DND-41 (cell line): ENCODE results near the gene MVP.

Experiments used
- CTCF ChIP-seq: IDR thresholded peaks from 2 replicates; pipeline ENCODE4 v1.5.1; 2012; ENCODE audit warnings: borderline replicate concordance, low read length, moderate library complexity, mild to moderate bottlenecking; ENCODE audit not compliant: poor library complexity, severe bottlenecking; ENCODE audit errors: extremely low read depth
- EZH2 ChIP-seq: IDR thresholded peaks from 3 replicates; pipeline ENCODE4 v1.6.1; 2012; ENCODE audit warnings: borderline replicate concordance, low read depth, mild to moderate bottlenecking, moderate library complexity, low read length, inconsistent platforms; ENCODE audit not compliant: severe bottlenecking

DNA sequence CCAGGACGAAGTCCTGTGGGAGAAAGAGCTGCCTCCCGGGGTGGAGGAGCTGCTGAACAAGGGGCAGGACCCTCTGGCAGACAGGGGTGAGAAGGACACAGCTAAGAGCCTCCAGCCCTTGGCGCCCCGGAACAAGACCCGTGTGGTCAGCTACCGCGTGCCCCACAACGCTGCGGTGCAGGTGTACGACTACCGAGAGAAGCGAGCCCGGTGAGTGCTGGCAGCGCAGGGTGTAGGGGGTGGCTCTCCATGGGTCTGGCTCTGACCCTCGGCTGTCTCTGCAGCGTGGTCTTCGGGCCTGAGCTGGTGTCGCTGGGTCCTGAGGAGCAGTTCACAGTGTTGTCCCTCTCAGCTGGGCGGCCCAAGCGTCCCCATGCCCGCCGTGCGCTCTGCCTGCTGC, 21.4 kb downstream of the MVP start:
- TF ChIP-seq CTCF: no peak
- TF ChIP-seq EZH2: no peak
